Measurements from ENCODE around the gene KLK8. TPM values are rescaled to one million over a fixed set of nuclear protein-coding genes. Genes with fewer than 3 reads are reported as not detected.

The KLK8 gene
- total and polyA plus RNA-seq, 2 of the 13 experiments (the other 11 are each of a cell fraction or from before 2014, with no cell fraction given): not detected

DNA sequence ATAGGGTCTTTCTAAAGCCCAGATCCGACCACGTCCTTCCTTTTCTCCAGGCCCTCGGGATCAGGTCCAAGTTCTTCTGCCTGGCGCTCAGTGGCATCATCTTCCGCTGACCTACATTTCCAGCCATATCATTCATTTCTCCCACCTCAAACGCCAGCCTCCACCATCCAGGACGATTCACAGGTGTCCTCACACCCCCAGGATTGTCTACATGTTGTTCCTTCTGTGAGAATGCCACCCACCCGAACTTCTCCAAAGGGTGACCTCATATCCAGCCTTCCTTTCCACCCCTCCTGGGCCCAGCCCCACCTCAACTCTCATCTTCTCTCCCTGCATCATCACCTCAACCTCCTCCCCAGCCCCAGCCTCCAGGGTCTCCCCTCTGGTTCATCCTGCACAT is 43.8 kb downstream of the KLK8 start (continued):
- no peak for TF ChIP-seq ZNF878 (CRISPR knock-in tag; IDR thresholded peaks at IDR 0.05)
- no peak for TF ChIP-seq ZNF562 (CRISPR knock-in tag; IDR thresholded peaks at IDR 0.05; ENCODE audit: borderline replicate concordance)

DNA sequence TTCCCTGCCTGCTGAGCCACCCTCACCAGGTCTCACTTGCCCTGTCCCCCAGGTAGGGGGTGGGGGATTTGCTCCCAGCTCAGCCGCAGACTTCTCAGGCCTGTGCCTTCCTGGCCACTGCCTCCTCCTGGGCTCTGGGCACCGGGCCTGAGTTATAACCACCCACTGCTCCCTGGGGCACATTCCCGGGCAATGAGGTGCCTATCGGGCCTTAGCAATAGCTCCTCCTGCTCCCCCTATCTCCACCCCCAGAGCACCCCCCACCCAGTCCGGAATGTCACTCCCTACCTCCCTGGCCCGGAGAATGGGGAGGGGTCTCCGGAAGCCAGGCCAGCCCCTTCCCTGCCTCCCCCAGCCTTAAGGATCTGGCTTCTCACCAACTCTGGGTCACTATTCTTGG is 48.5 kb downstream of the KLK8 start, which contains the start of gene KLK5:
Gene KLK5 (minus strand): TSS at position 129 of the 400 bp plus-strand sequence. CDS start 381 bp downstream, outside the sequence.
- Histone ChIP-seq H3K4me1 (ENCODE audit: insufficient read depth, low read length) (no peaks in the 10 kb centered on the region), H3K9me3 (ENCODE audit: low read length) (no peaks in the 10 kb centered on the region), H3K36me3 (replicated peaks in 1 of 2; ENCODE audit: control insufficient read depth in 1 of 2, insufficient read depth in 2 of 2, low read length in 2 of 2) (no peaks in the 10 kb centered on the region), H3K79me2 (ENCODE audit: insufficient read depth, low read length) (no peaks in the 10 kb centered on the region), H3K27me3 (ENCODE audit: control insufficient read depth in 1 of 2, insufficient read depth in 2 of 2, low read length in 2 of 2) (peaks cover 0 to 11% of the 10 kb centered on the region in 2 experiments; a peak in 2 of 5 replicates), H4K20me1 (ENCODE audit: insufficient read depth, low read length) (no peaks in the 10 kb centered on the region), H3K9ac (ENCODE audit: insufficient read depth, low read depth, low read length) (no peak within 1 kb of the TSS), H3K27ac (ENCODE audit: extremely low read length, insufficient read depth, low read length) (no peak within 1 kb of the TSS), H3K4me3 (replicated peaks in 1 of 3; ENCODE audit: insufficient read depth in 1 of 3, low read depth in 2 of 3, low read length in 3 of 3) (no peak within 1 kb of the TSS), H3K4me2 (ENCODE audit: low read depth, low read length) (no peak within 1 kb of the TSS), H2AFZ (ENCODE audit: low read length) (no peak within 1 kb of the TSS)
- no peak for DNase-seq (ENCODE audit: low spot score)
- WGBS (ENCODE audit: low lambda C conversion rate): 0% methylated on average over 2 of the region's 7 CpGs
- in situ Hi-C loops (cut with HindIII; ENCODE audit: extremely low pct_ligation_motif_present, low pct_unique_long_range_greater_than_20kb): no loop called here
- no peak for ATAC-seq
- no TSS peak for BruUV-seq (replicated peaks)
- no peak for FAIRE-seq
- POLR2A ChIA-PET: no interaction called here
- intact Hi-C loops (cut with micrococcal nuclease; ENCODE audit: unreplicated experiment): no loop called here
- CTCF ChIA-PET (ENCODE audit: low intra/inter-chr PET ratio, low total read pairs): no interaction called here
- no peak for TF ChIP-seq ZNF263 (CRISPR knock-in tag; IDR thresholded peaks at IDR 0.05)
- TF ChIP-seq, protein P1, sequence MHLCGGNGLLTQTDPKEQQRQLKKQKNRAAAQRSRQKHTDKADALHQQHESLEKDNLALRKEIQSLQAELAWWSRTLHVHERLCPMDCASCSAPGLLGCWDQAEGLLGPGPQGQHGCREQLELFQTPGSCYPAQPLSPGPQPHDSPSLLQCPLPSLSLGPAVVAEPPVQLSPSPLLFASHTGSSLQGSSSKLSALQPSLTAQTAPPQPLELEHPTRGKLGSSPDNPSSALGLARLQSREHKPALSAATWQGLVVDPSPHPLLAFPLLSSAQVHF (CRISPR knock-in tag; IDR thresholded peaks at IDR 0.05): no peak
- TF ChIP-seq, protein P2, sequence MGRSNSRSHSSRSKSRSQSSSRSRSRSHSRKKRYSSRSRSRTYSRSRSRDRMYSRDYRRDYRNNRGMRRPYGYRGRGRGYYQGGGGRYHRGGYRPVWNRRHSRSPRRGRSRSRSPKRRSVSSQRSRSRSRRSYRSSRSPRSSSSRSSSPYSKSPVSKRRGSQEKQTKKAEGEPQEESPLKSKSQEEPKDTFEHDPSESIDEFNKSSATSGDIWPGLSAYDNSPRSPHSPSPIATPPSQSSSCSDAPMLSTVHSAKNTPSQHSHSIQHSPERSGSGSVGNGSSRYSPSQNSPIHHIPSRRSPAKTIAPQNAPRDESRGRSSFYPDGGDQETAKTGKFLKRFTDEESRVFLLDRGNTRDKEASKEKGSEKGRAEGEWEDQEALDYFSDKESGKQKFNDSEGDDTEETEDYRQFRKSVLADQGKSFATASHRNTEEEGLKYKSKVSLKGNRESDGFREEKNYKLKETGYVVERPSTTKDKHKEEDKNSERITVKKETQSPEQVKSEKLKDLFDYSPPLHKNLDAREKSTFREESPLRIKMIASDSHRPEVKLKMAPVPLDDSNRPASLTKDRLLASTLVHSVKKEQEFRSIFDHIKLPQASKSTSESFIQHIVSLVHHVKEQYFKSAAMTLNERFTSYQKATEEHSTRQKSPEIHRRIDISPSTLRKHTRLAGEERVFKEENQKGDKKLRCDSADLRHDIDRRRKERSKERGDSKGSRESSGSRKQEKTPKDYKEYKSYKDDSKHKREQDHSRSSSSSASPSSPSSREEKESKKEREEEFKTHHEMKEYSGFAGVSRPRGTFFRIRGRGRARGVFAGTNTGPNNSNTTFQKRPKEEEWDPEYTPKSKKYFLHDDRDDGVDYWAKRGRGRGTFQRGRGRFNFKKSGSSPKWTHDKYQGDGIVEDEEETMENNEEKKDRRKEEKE (IDR thresholded peaks at IDR 0.05): no peak
- TF ChIP-seq, protein P3, sequence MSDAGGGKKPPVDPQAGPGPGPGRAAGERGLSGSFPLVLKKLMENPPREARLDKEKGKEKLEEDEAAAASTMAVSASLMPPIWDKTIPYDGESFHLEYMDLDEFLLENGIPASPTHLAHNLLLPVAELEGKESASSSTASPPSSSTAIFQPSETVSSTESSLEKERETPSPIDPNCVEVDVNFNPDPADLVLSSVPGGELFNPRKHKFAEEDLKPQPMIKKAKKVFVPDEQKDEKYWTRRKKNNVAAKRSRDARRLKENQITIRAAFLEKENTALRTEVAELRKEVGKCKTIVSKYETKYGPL (CRISPR knock-in tag; IDR thresholded peaks at IDR 0.05): no peak
- TF ChIP-seq EHMT2 (IDR thresholded peaks at IDR 0.05; ENCODE audit: borderline replicate concordance, low read depth, low read length): no peak
- TF ChIP-seq ZNF260 (CRISPR knock-in tag; IDR thresholded peaks at IDR 0.05; ENCODE audit: borderline replicate concordance, low read depth): no peak
- TF ChIP-seq RFX3 (CRISPR knock-in tag; IDR thresholded peaks at IDR 0.05): no peak
- no peak for TF ChIP-seq MAFG (CRISPR knock-in tag; IDR thresholded peaks at IDR 0.05)
- TF ChIP-seq KDM5B (CRISPR knock-in tag; IDR thresholded peaks at IDR 0.05; ENCODE audit: borderline replicate concordance): no peak
- no peak for TF ChIP-seq ZNF839 (CRISPR knock-in tag; IDR thresholded peaks at IDR 0.05; ENCODE audit: borderline replicate concordance)
- TF ChIP-seq, protein P4, sequence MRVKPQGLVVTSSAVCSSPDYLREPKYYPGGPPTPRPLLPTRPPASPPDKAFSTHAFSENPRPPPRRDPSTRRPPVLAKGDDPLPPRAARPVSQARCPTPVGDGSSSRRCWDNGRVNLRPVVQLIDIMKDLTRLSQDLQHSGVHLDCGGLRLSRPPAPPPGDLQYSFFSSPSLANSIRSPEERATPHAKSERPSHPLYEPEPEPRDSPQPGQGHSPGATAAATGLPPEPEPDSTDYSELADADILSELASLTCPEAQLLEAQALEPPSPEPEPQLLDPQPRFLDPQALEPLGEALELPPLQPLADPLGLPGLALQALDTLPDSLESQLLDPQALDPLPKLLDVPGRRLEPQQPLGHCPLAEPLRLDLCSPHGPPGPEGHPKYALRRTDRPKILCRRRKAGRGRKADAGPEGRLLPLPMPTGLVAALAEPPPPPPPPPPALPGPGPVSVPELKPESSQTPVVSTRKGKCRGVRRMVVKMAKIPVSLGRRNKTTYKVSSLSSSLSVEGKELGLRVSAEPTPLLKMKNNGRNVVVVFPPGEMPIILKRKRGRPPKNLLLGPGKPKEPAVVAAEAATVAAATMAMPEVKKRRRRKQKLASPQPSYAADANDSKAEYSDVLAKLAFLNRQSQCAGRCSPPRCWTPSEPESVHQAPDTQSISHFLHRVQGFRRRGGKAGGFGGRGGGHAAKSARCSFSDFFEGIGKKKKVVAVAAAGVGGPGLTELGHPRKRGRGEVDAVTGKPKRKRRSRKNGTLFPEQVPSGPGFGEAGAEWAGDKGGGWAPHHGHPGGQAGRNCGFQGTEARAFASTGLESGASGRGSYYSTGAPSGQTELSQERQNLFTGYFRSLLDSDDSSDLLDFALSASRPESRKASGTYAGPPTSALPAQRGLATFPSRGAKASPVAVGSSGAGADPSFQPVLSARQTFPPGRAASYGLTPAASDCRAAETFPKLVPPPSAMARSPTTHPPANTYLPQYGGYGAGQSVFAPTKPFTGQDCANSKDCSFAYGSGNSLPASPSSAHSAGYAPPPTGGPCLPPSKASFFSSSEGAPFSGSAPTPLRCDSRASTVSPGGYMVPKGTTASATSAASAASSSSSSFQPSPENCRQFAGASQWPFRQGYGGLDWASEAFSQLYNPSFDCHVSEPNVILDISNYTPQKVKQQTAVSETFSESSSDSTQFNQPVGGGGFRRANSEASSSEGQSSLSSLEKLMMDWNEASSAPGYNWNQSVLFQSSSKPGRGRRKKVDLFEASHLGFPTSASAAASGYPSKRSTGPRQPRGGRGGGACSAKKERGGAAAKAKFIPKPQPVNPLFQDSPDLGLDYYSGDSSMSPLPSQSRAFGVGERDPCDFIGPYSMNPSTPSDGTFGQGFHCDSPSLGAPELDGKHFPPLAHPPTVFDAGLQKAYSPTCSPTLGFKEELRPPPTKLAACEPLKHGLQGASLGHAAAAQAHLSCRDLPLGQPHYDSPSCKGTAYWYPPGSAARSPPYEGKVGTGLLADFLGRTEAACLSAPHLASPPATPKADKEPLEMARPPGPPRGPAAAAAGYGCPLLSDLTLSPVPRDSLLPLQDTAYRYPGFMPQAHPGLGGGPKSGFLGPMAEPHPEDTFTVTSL (CRISPR knock-in tag; IDR thresholded peaks at IDR 0.05; ENCODE audit: borderline replicate concordance): no peak
- TF ChIP-seq ZNF234 (CRISPR knock-in tag; conservative IDR thresholded peaks at IDR 0.05): no peak

Measured in HepG2 (cell line).